Measurements from ENCODE around the gene LTBP2.

GRCh38 chr14:74486164-74486563 lies 125.9 kb downstream of the LTBP2 start:
- TF ChIP-seq, protein P1, sequence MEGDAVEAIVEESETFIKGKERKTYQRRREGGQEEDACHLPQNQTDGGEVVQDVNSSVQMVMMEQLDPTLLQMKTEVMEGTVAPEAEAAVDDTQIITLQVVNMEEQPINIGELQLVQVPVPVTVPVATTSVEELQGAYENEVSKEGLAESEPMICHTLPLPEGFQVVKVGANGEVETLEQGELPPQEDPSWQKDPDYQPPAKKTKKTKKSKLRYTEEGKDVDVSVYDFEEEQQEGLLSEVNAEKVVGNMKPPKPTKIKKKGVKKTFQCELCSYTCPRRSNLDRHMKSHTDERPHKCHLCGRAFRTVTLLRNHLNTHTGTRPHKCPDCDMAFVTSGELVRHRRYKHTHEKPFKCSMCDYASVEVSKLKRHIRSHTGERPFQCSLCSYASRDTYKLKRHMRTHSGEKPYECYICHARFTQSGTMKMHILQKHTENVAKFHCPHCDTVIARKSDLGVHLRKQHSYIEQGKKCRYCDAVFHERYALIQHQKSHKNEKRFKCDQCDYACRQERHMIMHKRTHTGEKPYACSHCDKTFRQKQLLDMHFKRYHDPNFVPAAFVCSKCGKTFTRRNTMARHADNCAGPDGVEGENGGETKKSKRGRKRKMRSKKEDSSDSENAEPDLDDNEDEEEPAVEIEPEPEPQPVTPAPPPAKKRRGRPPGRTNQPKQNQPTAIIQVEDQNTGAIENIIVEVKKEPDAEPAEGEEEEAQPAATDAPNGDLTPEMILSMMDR (IDR thresholded peaks at IDR 0.05; ENCODE audit: poor library complexity, severe bottlenecking) = no peak
- TF ChIP-seq POLR2AphosphoS5 (IDR thresholded peaks at IDR 0.05) = no peak
- TF ChIP-seq EZH2 (IDR thresholded peaks at IDR 0.05; ENCODE audit: borderline replicate concordance, insufficient read depth, low read length, poor library complexity, severe bottlenecking) = no peak
- TF ChIP-seq RAD21 (conservative IDR thresholded peaks at IDR 0.05) = no peak
- no peak for TF ChIP-seq SMC3 (conservative IDR thresholded peaks at IDR 0.05; ENCODE audit: poor library complexity)
- TF ChIP-seq EP300 (conservative IDR thresholded peaks at IDR 0.05; ENCODE audit: poor library complexity, severe bottlenecking) = no peak
- TF ChIP-seq REST (IDR thresholded peaks at IDR 0.05; ENCODE audit: borderline replicate concordance) = no peak
- TF ChIP-seq TAF1 (IDR thresholded peaks at IDR 0.05; ENCODE audit: low read depth) = no peak
- TF ChIP-seq MXI1 (conservative IDR thresholded peaks at IDR 0.05; ENCODE audit: poor library complexity, severe bottlenecking) = no peak

Data from neural cell (in vitro differentiated cells).